Chondrocyte (in vitro differentiated cells): ENCODE data around the gene PAX5. TPM values are rescaled to one million over a fixed set of nuclear protein-coding genes. Genes with fewer than 3 reads are reported as not detected.
A peak's percentile ranks its signal among the peaks of the same experiment; 100 is the strongest.

Experiments
- DNase-seq: peaks from one replicate; pipeline ENCODE4 v3.0.0; 2021; ENCODE audit warnings: mixed read lengths, low spot score
- H3K27ac Mint-ChIP-seq: one replicate; pipeline ENCODE4 v1.8.0; 2021; ENCODE audit warnings: mild to moderate bottlenecking, moderate library complexity, mixed read lengths; ENCODE audit not compliant: unreplicated experiment
- H3K27me3 Mint-ChIP-seq: 2 replicates; pipeline ENCODE4 v1.8.0; 2021; ENCODE audit warnings: low read depth, mixed read lengths
- H3K36me3 Mint-ChIP-seq: 2 replicates; pipeline ENCODE4 v1.8.0; 2021; ENCODE audit warnings: low read depth, mixed read lengths
- H3K4me1 Mint-ChIP-seq: 2 replicates; pipeline ENCODE4 v1.8.0; 2021; ENCODE audit warnings: low read depth, mild to moderate bottlenecking, mixed read lengths
- H3K4me3 Mint-ChIP-seq: one replicate; pipeline ENCODE4 v1.8.0; 2021; ENCODE audit warnings: mild to moderate bottlenecking, moderate library complexity, mixed read lengths; ENCODE audit not compliant: unreplicated experiment
- H3K9me3 Mint-ChIP-seq: 2 replicates; pipeline ENCODE4 v1.8.0; 2021; ENCODE audit warnings: low read depth, mixed read lengths
- CTCF ChIP-seq: fragments of 200-600 bp; sonication (generic); IDR thresholded peaks from 2 replicates; pipeline ENCODE4 v1.5.0; 2021; ENCODE audit warnings: antibody characterized with exemption, mild to moderate bottlenecking, moderate library complexity
- total RNA-seq: library from RNA; stranded (reverse); gene quantifications from 3 replicates; pipeline ENCODE4 v1.2.1, GENCODE V29; 2021

The PAX5 gene
- total RNA-seq, 1 donor from 2014 or later, result not detected

- H3K27ac Mint-ChIP-seq, result no peak overlapping the region
- peaks cover 4% of the 10 kb centered on the region for H3K9me3 Mint-ChIP-seq
- peaks cover 55% of the 10 kb centered on the region for H3K27me3 Mint-ChIP-seq
- TF ChIP-seq CTCF, result no peak
- H3K4me3 Mint-ChIP-seq, result no peak overlapping the region
- no peaks in the 10 kb centered on the region for H3K36me3 Mint-ChIP-seq
- no peaks in the 10 kb centered on the region for H3K4me1 Mint-ChIP-seq
- no peak for DNase-seq
Observed at GRCh38 chr9:36825179-36825578, 208.9 kb downstream of the PAX5 start.

GRCh38 chr9:36823934-36824333, 210.1 kb downstream of the PAX5 start:
- Mint-ChIP-seq H3K36me3 (no peaks in the 10 kb centered on the region), H3K27ac (no peak overlapping the region), H3K4me1 (no peaks in the 10 kb centered on the region), H3K27me3 (peaks cover 58% of the 10 kb centered on the region), H3K9me3 (peaks cover 4% of the 10 kb centered on the region), H3K4me3 (no peak overlapping the region)
- peak; percentile 30 for DNase-seq
- no peak for TF ChIP-seq CTCF

- Mint-ChIP-seq H3K4me3 (no peak overlapping the region), H3K27ac (no peak overlapping the region), H3K4me1 (no peaks in the 10 kb centered on the region), H3K36me3 (no peaks in the 10 kb centered on the region), H3K9me3 (peaks cover 4% of the 10 kb centered on the region), H3K27me3 (peaks cover 62% of the 10 kb centered on the region)
- DNase-seq, result no peak
- TF ChIP-seq CTCF, result no peak
Observed at GRCh38 chr9:36823466-36823865, 210.6 kb downstream of the PAX5 start.

- no peaks in the 10 kb centered on the region for H3K36me3 Mint-ChIP-seq
- no peaks in the 10 kb centered on the region for H3K9me3 Mint-ChIP-seq
- no peaks in the 10 kb centered on the region for H3K4me1 Mint-ChIP-seq
- DNase-seq, result no peak
- no peak overlapping the region for H3K4me3 Mint-ChIP-seq
- no peak for TF ChIP-seq CTCF
- H3K27me3 Mint-ChIP-seq, result peaks cover 63% of the 10 kb centered on the region
- H3K27ac Mint-ChIP-seq, result no peak overlapping the region
Observed at GRCh38 chr9:36822201-36822600, 211.9 kb downstream of the PAX5 start.

GRCh38 chr9:36820392-36820861, 213.6 kb downstream of the PAX5 start:
- TF ChIP-seq CTCF, result no peak
- H3K36me3 Mint-ChIP-seq, result no peaks in the 10 kb centered on the region
- H3K9me3 Mint-ChIP-seq, result no peaks in the 10 kb centered on the region
- H3K4me3 Mint-ChIP-seq, result no peak overlapping the region
- peaks cover 62% of the 10 kb centered on the region for H3K27me3 Mint-ChIP-seq
- no peak overlapping the region for H3K27ac Mint-ChIP-seq
- no peaks in the 10 kb centered on the region for H3K4me1 Mint-ChIP-seq
- peak; percentile 68 for DNase-seq
